LNCaP clone FGC (cell line): ENCODE results near the gene FKBP14.

Source experiments
- DNase-seq: peaks from one replicate; pipeline ENCODE4 v3.0.0-alpha.2; 2011; ENCODE audit warnings: low read depth
- H3K4me3 ChIP-seq: 2 replicates; pipeline ENCODE4 v1.5.1; 2011; ENCODE audit warnings: mild to moderate bottlenecking, low read depth, low read length, control low read depth
- TF ChIP-seq, protein P1 (sequence below): IDR thresholded peaks from 2 replicates; pipeline ENCODE4 v1.5.1; 2012; ENCODE audit warnings: mild to moderate bottlenecking; ENCODE audit not compliant: control insufficient read depth, insufficient read depth; ENCODE audit errors: extremely low read depth

FKBP14 gene

DNA sequence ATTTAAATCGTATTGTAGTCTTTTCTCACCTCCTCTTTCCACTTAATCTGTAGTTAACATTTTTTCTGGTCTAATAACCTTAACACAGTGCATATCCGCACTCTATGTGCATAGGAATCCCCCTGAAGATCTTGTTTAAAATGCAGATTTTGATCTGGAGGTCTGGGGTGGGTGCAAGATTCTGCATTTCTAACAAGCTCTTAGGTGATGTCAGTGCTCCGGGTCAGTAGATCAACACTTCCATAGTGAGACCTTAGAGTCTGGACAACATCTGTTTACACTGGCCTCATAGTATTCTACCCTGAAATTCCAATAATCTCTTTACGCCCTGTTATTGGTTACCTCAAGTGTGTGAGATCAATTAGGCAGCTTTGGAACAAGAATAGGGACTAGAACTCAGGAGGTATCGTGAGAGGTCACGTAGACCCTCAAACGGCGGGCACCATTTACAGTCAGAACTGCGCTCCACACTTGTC is 1.3 kb upstream of the FKBP14 start:
- TF ChIP-seq, protein P1, sequence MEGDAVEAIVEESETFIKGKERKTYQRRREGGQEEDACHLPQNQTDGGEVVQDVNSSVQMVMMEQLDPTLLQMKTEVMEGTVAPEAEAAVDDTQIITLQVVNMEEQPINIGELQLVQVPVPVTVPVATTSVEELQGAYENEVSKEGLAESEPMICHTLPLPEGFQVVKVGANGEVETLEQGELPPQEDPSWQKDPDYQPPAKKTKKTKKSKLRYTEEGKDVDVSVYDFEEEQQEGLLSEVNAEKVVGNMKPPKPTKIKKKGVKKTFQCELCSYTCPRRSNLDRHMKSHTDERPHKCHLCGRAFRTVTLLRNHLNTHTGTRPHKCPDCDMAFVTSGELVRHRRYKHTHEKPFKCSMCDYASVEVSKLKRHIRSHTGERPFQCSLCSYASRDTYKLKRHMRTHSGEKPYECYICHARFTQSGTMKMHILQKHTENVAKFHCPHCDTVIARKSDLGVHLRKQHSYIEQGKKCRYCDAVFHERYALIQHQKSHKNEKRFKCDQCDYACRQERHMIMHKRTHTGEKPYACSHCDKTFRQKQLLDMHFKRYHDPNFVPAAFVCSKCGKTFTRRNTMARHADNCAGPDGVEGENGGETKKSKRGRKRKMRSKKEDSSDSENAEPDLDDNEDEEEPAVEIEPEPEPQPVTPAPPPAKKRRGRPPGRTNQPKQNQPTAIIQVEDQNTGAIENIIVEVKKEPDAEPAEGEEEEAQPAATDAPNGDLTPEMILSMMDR = no peak
- peak overlapping the region; percentile 85 for H3K4me3 ChIP-seq
- DNase-seq = no peak

DNA sequence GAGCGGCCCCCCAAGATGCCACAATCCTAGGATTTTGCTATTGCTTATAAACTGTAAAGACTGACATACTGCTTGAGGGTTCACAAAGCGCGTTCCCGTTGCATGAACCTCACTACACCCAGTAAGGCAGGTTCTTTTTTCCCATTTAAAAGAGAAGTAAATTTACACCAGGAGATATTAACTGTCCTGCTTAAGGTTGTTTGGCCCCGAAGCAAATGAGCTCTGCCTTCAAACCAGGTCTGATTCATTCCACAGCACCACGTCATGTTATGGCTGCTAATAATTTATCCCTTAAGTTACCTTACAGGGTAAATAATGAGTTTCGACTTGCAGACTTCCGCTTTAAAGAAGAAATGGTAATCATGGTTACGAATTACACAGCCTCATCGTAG is 559 bp upstream of the FKBP14 start:
- TF ChIP-seq, protein P1 = no peak
- peak overlapping the region; percentile 85 for H3K4me3 ChIP-seq
- no peak for DNase-seq

DNA sequence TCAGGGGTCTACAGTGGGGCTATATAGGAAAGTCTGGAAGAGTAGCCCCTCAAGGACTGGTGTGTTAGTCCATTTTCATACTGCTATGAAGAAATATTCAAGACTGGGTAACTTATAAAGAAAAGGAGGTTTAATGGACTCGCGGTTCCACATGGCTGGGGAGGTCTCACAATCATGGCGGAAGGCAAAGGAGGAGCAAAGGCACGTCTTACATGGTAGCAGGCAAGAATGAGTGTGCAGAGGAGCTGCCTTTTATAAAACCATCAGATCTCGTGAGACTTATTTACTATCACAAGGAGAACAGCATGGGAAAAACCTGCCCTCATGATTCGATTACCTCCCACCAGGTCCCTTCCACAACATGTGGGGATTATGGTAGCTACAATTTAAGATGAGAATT is 3.0 kb downstream of the FKBP14 start:
- DNase-seq = no peak
- no peak overlapping the region for H3K4me3 ChIP-seq
- TF ChIP-seq, protein P1 = no peak

DNA sequence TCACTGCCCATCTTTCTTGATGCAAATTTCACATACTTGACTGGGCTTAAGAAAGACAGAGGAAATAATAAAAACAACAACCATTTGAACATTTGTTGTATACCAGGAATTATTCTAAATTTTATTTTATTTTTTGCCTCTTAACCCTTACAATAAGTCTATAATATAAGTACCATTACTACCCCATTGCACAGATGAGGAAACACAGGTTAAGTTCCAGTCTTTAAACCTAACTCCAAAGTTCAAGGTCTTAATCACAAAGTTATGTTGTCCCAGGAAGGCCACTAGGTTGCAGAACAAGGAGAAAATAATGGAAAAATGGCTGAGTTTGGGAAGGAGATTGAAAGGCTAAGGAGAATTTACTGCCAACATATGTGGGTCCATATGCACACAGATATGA is 3.5 kb downstream of the FKBP14 start:
- no peak overlapping the region for H3K4me3 ChIP-seq
- no peak for DNase-seq
- TF ChIP-seq, protein P1 = no peak

DNA sequence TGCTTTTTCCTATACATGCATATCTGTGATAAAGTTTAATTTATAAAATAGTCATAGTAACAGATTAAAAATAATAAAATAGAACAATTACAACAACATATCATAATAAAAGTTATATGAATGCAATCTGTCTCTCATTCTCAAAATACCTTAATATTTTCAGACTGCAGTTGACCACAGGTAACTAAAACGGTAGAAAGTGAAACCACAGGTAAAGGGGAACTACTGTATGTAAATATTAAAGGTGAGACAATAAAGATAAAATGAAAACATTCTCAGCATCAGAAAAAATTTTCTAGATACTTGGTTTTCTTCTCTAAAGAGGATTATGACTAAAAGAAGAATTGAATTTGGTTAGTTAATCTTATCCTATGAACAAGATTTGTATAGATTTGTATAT is 6.0 kb downstream of the FKBP14 start:
- TF ChIP-seq, protein P1 = no peak
- H3K4me3 ChIP-seq = no peak overlapping the region
- no peak for DNase-seq

DNA sequence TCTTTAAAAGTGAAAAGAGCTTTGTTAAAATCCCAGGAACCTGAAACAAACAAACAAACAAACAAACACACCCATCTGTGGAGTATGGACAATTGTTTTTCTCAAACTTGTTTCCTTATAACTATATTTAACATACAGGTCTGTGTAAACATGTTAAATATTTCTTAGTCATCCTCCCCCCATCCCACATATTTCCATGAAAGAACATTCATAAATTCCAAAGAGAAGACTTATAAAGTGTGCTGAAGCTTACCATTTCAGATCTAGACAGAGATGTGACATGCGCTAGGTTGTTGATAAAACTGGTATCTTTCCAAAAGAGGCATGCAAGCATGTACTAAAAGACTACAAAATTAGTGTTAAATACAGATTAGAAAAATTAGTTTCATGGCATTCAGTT is 6.5 kb downstream of the FKBP14 start:
- no peak overlapping the region for H3K4me3 ChIP-seq
- TF ChIP-seq, protein P1 = no peak
- no peak for DNase-seq

DNA sequence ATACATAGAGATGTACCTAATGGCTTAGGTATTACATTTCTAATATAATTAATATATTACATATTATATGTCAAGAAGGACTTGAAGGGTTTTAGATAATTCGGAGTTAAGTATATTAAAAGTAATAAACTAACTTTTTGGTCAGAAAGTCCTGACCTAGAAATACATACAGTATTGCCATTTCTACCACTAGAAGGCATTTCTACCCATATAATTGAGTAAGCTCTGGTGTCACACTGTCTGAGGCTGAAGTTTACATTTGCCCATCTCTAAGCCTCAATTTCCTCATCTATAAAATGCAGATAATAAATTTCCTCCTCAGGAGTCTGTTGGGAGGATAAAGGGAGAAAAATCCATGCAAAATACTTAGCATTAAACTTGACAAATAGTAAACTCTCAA is 7.1 kb downstream of the FKBP14 start:
- TF ChIP-seq, protein P1 = peak; percentile 30
- no peak for DNase-seq
- H3K4me3 ChIP-seq = no peak overlapping the region
